ENCODE results near the gene RIPPLY1. TPM values are rescaled to one million over a fixed set of nuclear protein-coding genes. Genes with fewer than 3 reads are reported as not detected.
A peak's percentile ranks its signal among the peaks of the same experiment; 100 is the strongest.

The RIPPLY1 gene
- total RNA-seq, 1 donor from 2014 or later: not detected

DNA sequence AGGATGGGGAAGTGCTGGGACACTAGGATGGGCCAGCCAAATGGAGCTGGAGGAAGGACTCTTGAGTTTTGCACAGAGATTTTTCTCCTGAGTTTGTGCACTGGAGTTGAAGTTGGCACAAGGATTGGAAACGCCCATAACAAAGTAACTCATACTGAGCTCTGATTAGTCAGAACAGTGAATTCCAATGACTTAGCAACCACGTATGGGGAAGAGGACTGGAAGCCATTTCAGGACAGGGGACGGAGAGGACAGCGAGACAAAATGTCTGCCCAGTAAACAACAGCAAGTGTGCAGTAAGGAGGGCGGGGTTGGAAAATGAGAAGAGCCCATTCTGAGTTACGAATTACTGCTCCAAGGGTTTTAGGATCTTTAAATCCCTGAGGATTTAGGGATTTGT, 5.9 kb downstream of the RIPPLY1 start:
- TF ChIP-seq, protein P1, sequence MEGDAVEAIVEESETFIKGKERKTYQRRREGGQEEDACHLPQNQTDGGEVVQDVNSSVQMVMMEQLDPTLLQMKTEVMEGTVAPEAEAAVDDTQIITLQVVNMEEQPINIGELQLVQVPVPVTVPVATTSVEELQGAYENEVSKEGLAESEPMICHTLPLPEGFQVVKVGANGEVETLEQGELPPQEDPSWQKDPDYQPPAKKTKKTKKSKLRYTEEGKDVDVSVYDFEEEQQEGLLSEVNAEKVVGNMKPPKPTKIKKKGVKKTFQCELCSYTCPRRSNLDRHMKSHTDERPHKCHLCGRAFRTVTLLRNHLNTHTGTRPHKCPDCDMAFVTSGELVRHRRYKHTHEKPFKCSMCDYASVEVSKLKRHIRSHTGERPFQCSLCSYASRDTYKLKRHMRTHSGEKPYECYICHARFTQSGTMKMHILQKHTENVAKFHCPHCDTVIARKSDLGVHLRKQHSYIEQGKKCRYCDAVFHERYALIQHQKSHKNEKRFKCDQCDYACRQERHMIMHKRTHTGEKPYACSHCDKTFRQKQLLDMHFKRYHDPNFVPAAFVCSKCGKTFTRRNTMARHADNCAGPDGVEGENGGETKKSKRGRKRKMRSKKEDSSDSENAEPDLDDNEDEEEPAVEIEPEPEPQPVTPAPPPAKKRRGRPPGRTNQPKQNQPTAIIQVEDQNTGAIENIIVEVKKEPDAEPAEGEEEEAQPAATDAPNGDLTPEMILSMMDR (IDR thresholded peaks at IDR 0.05; ENCODE audit: insufficient read depth, low read length, severe bottlenecking): no peak
- H3K4me3 ChIP-seq (ENCODE audit: low read depth, low read length): no peak overlapping the region
- no peaks in the 10 kb centered on the region for H3K36me3 ChIP-seq (ENCODE audit: control insufficient read depth, insufficient read depth, low read length)
- DNase-seq (ENCODE audit: low read depth): peak; percentile 56
- no peak for FAIRE-seq
- H3K27me3 ChIP-seq (ENCODE audit: control insufficient read depth, insufficient read depth, low read length): no peaks in the 10 kb centered on the region

GRCh38 chrX:106894978-106895452, 8.1 kb downstream of the RIPPLY1 start:
- no peak for FAIRE-seq
- Histone ChIP-seq H3K27me3 (ENCODE audit: control insufficient read depth, insufficient read depth, low read length) (no peaks in the 10 kb centered on the region), H3K36me3 (ENCODE audit: control insufficient read depth, insufficient read depth, low read length) (no peaks in the 10 kb centered on the region), H3K4me3 (ENCODE audit: low read depth, low read length) (no peak overlapping the region)
- TF ChIP-seq, protein P1 (IDR thresholded peaks at IDR 0.05; ENCODE audit: insufficient read depth, low read length, severe bottlenecking): no peak
- DNase-seq (ENCODE audit: low read depth): peak; percentile 77

DNA sequence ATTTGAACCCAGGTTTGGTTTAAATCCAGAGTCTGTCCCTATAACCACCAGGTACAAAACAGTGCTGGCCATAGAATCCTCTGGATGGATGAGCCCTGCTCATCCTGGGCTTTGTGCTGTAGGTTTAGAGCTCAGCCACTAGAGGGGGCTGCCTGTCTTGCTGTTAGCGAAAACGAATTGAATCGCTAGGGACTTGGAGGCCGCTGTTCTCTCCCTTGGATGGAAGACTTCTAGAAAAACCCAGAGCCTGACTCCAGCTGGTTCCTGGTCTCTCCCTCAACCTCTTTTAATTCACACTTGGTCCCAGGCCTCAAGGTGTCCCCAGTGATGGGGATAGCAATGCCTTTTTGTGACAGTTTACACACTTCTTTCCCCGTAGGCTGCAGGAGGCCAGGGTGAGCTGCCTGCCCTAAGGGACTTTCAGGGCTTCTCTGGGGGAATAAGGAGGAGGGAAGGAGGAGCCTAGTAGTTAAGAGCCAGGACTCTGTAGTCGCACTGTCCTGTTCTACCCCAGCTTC, 8.7 kb downstream of the RIPPLY1 start:
- Histone ChIP-seq H3K36me3 (ENCODE audit: control insufficient read depth, insufficient read depth, low read length) (no peaks in the 10 kb centered on the region), H3K4me3 (ENCODE audit: low read depth, low read length) (no peak overlapping the region), H3K27me3 (ENCODE audit: control insufficient read depth, insufficient read depth, low read length) (no peaks in the 10 kb centered on the region)
- TF ChIP-seq, protein P1 (IDR thresholded peaks at IDR 0.05; ENCODE audit: insufficient read depth, low read length, severe bottlenecking): peak; percentile 78
- peak; percentile 51 for DNase-seq (ENCODE audit: low read depth)
- no peak for FAIRE-seq

- Histone ChIP-seq H3K27me3 (ENCODE audit: control insufficient read depth, insufficient read depth, low read length) (no peaks in the 10 kb centered on the region), H3K4me3 (ENCODE audit: low read depth, low read length) (no peak overlapping the region), H3K36me3 (ENCODE audit: control insufficient read depth, insufficient read depth, low read length) (no peaks in the 10 kb centered on the region)
- DNase-seq (ENCODE audit: low read depth) (peak; percentile 45), FAIRE-seq (peak; percentile 64)
- TF ChIP-seq, protein P1 (IDR thresholded peaks at IDR 0.05; ENCODE audit: insufficient read depth, low read length, severe bottlenecking): no peak
Observed at GRCh38 chrX:106891762-106892460, 11.2 kb downstream of the RIPPLY1 start.

GRCh38 chrX:106889468-106889867, 13.7 kb downstream of the RIPPLY1 start:
- DNase-seq (ENCODE audit: low read depth) (no peak), FAIRE-seq (no peak)
- Histone ChIP-seq H3K36me3 (ENCODE audit: control insufficient read depth, insufficient read depth, low read length) (no peaks in the 10 kb centered on the region), H3K4me3 (ENCODE audit: low read depth, low read length) (no peak overlapping the region), H3K27me3 (ENCODE audit: control insufficient read depth, insufficient read depth, low read length) (no peaks in the 10 kb centered on the region)
- TF ChIP-seq, protein P1 (IDR thresholded peaks at IDR 0.05; ENCODE audit: insufficient read depth, low read length, severe bottlenecking): no peak

Measured in bronchial epithelial cell (primary cell).